Measurements from ENCODE around the gene CNNM3.
"Not testable (repeated sequence)": the region's sequence is repeated elsewhere in the genome, so short reads cannot be mapped to it uniquely, and the experiment has no call there.

The CNNM3 gene

DNA sequence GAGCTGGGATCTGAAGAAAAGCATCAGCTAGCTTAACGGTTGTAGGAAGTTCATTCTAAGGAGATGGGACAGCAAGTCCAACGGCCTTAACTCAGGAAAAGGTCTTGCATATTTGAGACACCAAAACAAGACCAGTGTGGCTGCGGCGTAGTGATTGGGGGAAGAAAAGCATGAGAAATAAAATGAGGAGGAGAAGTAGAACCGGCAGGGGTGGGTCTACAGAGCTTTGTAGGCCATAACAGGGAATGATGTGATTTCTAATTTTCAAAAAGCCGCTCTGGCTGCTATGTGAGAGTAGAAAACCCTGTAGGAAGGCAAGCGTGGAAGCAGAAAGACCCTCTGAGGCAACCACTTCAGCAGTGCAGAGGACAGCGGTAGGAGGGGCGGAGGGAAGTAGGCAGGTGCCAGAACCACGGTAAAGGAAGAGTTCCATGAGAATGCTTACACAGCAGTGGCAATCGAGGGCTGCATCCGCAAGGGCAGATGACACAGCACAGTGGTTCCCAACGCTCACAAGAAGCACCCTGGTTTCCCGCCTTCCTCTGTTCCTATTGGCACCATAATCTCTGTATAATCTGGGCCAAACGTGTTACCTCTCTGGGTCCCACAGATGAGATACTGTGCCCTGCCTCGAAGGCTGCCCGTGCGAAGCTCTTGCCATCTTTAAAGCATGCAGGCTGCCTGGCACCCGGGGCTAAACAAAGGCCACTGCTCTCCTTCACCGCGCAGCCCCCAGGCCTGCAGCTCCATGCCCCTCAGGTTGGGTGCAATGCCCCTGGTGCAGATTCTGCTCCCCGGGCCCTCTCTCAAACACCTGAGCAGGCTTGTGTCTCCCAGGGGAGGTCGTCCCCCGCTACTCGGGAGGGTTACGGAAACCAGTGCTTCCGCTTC is 41.0 kb downstream of the CNNM3 start:
- TF ChIP-seq ZNF274 (IDR thresholded peaks at IDR 0.05; ENCODE audit: low read depth, low read length) = no peak
- H3K4me3 ChIP-seq (ENCODE audit: low read length) = peak overlapping the region; percentile 78

DNA sequence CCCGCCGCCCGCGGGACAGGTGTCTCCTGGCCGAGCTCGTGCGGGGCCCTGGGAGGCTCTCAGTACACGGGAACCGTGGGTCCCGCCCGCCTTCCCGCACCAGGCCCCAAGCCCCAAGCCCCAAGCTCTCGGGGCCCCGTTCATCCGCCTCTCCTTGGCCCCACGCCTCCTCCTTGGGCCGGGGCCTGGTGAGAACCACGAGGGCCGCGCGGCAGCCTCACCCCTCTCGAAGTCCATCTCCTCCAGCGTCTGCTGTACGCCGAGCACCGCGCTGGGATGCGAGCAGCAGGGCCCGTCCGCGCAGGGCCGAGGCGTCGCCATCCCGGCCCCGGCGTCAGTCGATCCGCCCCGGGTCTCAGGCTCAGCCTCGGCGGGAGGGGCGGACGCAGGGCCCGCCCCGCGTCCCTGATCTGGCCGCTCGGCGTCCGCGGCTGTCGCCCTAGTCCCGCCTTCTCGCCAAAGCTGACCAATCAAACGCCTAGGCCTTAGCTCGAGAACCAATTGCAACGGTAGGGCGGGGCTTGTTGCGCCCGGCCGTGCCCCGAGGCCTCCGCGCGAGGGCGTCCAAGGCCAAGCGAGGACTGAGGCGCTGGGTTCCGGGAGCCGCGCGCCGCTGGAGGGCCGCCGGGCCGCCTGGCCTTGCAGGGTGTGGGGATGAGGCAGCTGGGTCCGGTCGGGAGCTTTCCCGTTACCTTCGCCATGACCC is 41.8 kb downstream of the CNNM3 start, which contains the start of gene ANKRD39:
Gene ANKRD39 (minus strand): TSS at position 350 of the 706 bp plus-strand sequence. CDS start 29 bp downstream, at position 321.
- peak within 1 kb of the TSS; percentile 78 for H3K4me3 ChIP-seq (ENCODE audit: low read length)
- TF ChIP-seq ZNF274 (IDR thresholded peaks at IDR 0.05; ENCODE audit: low read depth, low read length) = no peak

DNA sequence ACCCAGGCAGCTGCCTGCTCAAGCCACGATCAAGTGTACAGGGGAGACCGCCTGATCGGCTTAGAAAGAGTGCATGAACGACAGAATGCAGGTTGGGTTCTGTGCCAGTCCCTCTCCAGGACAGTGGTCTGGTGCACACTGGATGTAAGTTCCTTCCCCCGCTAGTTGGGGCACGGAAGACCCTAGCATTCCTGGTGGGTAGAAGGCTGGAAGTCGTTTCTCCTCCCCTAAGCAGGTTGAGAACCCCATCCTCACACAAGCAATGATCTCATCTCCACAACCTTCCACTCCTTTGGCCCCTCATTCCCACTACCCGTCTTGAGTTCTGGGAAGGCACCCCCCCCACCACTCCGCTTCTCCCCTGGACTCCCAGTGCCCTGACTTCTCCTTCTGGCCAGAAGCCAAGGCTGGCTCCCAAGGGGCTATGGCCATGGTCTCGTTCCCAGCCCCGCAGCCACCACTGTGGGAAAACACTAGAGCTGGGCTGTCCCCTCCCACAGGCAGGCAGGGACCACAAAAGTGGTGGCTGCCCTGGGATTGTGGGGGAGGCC is 43.1 kb downstream of the CNNM3 start:
- no peak overlapping the region for H3K4me3 ChIP-seq (ENCODE audit: low read length)

DNA sequence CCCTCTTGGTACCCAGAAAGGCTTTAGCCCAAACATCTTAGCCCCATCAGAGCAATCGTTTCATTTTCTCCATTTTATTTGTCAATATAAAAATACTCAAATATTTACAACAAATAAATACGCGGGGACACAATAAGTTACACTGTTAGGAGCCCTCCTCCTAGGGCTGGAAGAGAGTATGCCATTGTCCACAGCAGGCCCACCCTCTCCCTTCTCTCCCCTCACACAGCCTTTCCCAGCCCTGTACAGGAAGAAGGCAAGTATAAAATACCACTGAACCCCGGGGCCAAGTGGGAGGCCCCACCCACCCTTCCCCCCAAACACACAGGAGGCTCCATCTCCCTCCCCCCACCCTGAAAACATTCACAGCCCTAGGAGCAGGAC is 43.6 kb downstream of the CNNM3 start:
- no peak for TF ChIP-seq ZNF274 (IDR thresholded peaks at IDR 0.05; ENCODE audit: low read depth, low read length)
- H3K4me3 ChIP-seq (ENCODE audit: low read length) = no peak overlapping the region

More for the DNA sequence above, 43.1 kb downstream of the CNNM3 start:
- TF ChIP-seq ZNF274 (IDR thresholded peaks at IDR 0.05; ENCODE audit: low read depth, low read length) = no peak

DNA sequence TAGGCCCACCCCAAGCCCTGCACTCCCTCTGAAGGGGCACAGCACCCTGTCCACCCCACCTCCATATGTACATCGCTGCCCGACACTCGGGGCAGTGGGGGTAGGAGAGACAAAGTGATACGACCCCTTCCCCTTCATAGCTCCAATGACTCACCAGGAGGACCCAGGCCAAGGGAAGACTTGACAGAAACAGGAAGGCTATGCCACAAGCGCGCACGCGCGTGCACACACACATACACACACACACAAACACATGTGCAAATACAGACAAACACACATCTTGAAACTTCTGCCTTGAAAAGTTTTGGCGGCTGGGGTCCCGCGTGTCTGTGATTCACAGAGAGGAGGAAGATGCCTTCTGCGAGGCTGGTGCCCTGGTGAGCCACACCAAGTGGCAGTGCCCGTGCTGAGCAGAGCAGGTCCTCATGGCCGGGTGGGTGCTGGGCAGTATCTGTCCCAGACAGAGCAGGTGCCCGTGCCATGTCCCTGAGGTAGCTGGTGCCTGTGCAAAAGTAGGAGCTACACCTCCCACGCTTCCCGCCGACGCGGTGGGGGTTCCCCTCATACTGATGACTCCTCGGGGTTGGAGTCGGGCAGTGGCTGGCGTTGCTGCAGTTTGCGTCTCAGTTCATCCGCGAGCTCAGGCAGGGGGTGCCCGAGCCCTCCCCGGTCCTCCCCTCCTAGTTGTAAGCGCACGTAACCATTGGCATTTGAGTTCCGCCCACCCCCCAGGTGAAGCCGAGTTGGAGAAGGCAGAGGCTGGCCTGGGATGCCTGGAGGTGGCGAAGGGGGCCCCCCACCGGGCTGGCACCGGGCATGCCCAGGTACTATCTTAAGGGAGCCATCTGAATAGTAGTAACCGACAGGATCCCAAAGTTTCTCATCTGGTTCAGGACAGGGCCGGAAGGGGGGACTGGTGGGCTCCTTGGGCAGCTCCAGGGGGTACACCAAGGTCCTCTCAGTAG is 44.3 kb downstream of the CNNM3 start:
- TF ChIP-seq ZNF274 (IDR thresholded peaks at IDR 0.05; ENCODE audit: low read depth, low read length) = no peak
- no peak overlapping the region for H3K4me3 ChIP-seq (ENCODE audit: low read length)

DNA sequence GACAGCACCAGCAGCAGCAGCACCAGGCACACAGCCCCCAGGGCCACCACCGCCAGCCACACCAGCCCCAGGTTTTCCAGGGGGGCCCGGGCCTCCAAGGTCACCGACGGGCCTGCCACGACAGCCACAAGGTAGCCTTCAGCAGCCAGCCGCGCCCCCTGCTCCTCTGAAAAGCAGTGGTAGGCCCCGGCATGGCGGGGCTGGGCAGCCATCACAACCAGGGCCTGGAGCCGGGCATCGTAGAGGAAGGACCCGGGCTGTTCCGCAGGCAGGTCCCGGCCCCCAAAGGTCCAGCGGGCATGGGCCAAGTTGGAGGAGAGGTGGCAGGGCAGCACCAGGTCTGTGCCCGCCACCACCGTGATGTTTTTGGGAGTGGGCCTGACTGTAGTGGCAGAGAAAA is 45.0 kb downstream of the CNNM3 start:
- H3K4me3 ChIP-seq (ENCODE audit: low read length) = no peak overlapping the region
- no peak for TF ChIP-seq ZNF274 (IDR thresholded peaks at IDR 0.05; ENCODE audit: low read depth, low read length)

DNA sequence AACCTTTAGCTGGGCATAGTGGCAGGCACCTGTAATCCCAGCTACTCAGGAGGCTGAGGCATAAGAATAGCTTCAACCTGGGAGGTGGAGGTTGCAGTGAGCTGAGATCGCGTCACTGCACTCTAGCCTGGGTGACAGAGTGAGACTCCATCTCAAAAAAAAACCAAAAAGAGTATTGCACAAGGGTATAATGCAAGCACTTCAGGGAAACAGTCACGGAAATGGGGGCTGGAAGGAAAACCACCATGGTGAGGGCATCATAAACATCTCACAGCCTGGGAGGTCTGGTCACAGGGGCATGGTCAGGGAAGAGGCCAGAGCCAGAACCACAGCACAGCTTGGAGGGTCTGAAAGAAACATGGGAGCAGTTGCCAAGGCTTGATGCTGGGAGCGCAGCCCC is 47.0 kb downstream of the CNNM3 start:
- not testable (repeated sequence) for H3K4me3 ChIP-seq (ENCODE audit: low read length)

DNA sequence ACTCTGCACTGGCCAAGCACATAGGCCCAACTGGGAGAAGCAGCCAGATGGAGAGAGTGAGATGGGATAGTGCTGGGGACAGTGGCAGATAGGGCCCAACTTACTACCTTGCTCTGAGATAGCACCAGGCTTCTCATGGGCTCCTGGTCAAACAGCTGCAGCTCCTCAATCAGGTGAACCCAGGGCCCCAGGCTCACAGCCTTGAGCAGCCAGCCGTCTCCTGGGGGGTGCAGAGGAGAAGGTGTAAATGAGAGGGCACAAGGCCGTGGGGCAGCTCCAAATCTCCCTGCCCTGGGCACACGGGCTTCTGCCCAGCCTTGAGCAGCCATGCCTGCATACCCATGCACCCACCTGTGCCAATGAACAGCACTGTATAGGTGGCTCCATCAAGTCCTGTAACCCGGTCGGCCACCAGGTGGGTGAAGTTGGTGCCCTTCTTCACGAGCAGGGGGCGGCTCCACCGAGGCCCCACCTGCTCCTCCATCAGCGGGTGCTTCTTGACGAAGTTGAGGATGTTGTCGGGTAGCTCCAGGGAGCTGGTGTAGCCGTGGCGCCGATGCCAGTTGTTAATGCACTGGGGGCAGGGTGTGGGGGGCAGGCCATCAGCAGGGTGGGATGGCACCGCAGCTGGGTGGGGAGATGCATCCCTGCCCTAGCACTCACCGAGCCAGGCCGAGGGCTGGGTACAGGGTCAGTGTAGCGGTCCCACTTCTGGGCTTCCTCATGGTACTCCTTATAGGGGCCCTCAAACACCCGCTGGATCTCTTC is 47.7 kb downstream of the CNNM3 start:
- no peak overlapping the region for H3K4me3 ChIP-seq (ENCODE audit: low read length)
- no peak for TF ChIP-seq ZNF274 (IDR thresholded peaks at IDR 0.05; ENCODE audit: low read depth, low read length)

DNA sequence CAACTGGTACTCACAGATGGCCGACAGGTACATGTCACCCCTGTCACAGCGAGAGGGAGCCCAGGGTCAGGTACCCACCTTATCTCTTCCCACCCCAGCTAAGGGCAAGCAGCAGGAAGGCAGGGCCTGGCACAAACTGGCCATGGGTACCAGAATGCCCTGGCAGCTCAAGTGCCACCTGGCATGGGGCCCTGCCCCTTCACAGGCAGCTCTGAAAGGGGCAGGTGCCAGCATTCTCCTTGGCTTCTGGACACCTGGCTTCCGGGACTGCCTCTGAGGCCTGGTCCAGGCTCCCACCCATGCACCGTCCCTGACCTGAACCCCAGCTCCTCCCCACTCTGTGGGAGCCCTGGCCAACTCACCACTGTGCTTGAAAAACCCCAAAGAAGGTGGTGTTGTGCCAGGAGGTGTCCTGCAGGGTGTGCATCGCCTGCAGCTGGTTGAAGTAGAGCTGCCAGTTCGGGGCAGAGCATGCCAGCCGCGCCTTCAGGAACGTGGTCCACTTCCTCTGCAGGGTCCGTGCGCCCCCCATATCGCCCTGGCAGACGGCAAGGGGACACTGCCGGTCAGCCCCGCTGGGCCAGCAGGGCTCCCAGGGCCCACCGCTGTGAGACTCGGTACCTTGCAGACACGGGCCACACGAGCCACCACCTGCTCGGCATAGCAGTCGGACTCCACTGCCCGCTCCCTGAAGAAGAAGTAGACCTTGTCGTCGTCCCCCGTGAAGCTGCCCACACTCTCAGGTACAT is 48.4 kb downstream of the CNNM3 start:
- TF ChIP-seq ZNF274 (IDR thresholded peaks at IDR 0.05; ENCODE audit: low read depth, low read length) = no peak
- H3K4me3 ChIP-seq (ENCODE audit: low read length) = no peak overlapping the region

DNA sequence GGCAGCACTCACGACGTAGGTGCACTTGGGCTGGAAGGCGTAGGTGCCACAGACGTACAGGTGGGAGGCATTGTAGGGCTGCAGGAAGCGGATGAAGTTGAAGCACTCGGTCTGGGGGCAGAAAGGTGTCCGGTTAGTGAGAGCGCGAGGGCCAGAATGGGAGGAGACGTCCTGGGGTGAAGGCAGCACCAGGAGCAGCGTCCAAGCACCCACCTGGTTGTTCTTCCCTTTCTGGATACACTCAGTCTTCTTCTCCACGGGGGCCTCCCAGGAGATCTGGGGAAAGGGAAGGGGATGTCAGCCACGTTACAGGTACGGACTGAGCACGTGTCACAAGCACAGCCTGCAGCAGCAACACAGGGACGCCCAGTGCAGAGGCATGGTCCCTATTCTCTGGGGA is 49.6 kb downstream of the CNNM3 start:
- no peak for TF ChIP-seq ZNF274 (IDR thresholded peaks at IDR 0.05; ENCODE audit: low read depth, low read length)
- H3K4me3 ChIP-seq (ENCODE audit: low read length) = no peak overlapping the region

DNA sequence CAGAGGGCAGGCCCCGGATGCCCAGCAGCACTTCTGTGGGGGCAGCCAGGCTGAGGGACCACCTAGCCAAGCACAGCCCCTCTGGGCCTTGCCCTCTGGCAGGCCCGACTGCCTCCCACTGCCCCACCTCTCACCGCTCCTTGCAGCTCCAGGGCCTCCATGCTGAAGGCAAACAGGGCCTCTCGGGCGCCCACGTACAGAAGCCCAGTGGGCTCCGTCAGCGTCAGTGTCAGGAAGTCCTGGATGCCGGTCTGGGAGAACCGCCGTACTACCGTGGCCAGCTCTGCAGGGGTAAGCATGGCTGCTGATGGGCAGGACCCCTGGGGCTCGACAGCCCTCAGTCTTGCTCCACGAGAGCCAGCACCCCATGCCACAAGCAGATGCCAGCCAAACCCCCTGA is 50.1 kb downstream of the CNNM3 start:
- TF ChIP-seq ZNF274 (IDR thresholded peaks at IDR 0.05; ENCODE audit: low read depth, low read length) = no peak
- H3K4me3 ChIP-seq (ENCODE audit: low read length) = no peak overlapping the region

DNA sequence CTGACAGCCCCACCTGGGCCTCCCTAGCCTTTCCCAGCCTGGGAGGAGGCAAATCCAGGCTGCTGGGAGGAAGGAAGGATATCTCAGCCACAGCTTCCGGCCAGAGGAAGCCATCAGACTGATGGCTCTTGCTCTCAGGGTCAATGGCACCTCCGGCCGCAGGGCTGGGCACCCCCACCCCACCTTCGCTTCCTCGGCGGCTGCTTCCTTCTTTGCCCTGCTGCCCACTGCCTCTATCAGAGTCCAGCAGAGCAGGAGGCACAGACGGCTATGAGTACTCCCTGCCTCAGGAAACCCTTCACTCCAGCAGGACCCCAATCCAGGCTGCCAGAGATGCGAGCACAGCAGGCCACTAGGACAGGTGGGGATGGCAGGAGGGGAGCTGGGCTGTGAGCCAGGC is 50.5 kb downstream of the CNNM3 start:
- peak overlapping the region; percentile 77; the same call in 1 of the 2 replicates for H3K4me3 ChIP-seq (ENCODE audit: low read length)
- no peak for TF ChIP-seq ZNF274 (IDR thresholded peaks at IDR 0.05; ENCODE audit: low read depth, low read length)
